AG09319 (cell line): ENCODE measurements around the gene FTHL17.

Experiments used
- DNase-seq: peaks from one replicate; pipeline ENCODE4 v3.0.0-alpha.2; 2010; ENCODE audit warnings: low read depth; ENCODE audit errors: extremely low read depth
- TF ChIP-seq, protein P1 (sequence below): IDR thresholded peaks from 2 replicates; pipeline ENCODE4 v1.5.1; 2011; ENCODE audit warnings: low read depth, mild to moderate bottlenecking, inconsistent platforms, low read length, moderate library complexity

The FTHL17 gene

DNA sequence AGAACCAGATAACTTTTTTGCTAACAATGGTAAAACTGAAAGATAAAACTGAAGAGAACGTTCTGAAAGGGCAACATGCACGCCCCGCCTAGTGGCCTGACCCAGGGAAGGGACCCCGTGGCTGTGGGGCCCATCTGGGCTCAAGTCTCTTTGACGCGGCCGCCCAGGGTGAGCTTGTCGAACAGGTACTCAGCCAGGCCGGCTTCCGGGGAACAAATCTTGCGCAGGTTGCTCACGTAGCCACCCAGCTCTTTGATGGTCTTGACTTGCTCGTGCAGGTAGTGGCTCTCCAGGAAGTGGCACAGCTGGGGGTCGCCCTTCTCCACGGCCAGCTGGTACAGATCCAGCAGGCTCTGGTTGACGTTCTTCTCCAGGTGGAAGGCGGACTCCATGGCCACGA lies 579 bp downstream of the FTHL17 start:
- DNase-seq = no peak
- TF ChIP-seq, protein P1, sequence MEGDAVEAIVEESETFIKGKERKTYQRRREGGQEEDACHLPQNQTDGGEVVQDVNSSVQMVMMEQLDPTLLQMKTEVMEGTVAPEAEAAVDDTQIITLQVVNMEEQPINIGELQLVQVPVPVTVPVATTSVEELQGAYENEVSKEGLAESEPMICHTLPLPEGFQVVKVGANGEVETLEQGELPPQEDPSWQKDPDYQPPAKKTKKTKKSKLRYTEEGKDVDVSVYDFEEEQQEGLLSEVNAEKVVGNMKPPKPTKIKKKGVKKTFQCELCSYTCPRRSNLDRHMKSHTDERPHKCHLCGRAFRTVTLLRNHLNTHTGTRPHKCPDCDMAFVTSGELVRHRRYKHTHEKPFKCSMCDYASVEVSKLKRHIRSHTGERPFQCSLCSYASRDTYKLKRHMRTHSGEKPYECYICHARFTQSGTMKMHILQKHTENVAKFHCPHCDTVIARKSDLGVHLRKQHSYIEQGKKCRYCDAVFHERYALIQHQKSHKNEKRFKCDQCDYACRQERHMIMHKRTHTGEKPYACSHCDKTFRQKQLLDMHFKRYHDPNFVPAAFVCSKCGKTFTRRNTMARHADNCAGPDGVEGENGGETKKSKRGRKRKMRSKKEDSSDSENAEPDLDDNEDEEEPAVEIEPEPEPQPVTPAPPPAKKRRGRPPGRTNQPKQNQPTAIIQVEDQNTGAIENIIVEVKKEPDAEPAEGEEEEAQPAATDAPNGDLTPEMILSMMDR = no peak

DNA sequence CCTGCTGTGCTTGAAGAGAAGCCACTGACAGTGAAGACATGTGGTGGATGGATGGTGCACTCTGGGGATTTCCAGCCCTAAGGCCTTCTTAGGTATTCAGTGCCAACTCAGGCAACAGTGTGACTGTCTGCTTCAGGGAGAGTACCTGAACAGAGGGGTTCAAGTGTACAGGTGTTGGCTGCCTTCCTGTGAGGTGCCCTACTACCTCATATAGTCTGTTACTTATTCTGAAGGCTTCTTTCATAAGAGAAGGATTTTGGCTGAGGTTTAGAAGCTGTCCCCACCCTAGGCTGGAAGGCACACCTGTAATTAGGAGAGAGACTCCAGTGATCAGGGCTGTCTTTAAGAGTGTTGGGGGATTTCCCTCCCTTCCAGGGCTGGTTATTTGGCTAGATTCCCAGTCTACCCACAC lies 1.8 kb downstream of the FTHL17 start:
- no peak for DNase-seq
- TF ChIP-seq, protein P1 = no peak

DNA sequence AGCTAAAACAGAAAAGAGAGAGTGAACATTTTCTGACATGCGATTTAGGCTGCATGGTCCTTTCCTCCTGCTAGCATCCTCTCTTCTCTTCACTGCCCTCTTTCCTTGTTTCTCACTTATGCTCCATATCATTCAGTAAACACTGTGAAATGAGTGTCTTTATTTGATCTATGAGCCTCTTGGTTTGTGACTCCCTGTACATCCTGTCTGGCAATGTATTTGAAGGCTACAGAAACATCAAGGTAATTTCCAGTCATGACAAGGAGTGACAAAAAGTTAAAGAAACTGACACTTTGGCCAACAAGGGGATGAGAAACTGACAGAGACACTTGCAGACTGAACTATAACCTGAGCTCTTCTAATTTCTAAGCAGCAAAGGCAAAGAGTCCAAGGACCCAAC lies 8.7 kb downstream of the FTHL17 start:
- TF ChIP-seq, protein P1 = no peak
- no peak for DNase-seq

DNA sequence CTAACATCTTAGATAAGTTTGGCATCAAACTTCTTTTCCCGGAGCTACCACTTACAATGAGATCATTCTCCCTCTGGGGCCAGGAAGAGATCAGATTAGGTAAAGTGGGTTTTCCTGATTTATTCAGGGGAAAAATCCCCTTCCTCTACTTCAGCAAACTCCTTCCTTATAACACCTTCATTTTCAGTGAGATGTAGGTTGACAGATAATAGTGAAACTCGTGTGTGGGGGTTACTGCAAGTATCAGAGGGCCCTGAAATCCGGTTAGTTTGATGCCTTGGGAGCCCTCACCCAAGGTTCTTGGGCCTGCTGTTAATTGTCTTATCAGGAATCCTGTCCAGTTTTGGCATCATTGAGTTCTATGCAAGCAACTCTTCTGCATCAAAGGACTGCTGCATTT lies 10.8 kb downstream of the FTHL17 start:
- DNase-seq = no peak
- TF ChIP-seq, protein P1 = no peak

DNA sequence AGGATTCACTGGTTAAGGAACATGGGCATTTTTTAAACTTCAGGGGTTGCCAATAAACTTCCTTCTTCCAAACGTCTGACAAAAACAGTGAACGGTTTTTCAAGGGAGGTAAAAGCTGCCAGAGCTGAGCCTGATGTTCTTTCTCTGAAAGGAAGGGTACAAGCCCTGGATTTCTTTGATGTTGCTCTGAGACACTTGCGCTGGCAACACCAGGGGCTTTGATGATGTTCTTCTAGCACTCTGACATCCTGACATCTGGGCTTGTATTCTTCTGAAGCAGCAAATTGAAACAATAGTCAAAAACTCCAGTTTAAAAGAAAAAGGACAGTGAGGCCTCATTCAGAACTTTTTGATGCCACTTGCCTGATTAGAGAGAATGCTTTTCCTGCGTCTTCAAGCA lies 11.8 kb downstream of the FTHL17 start:
- TF ChIP-seq, protein P1 = no peak
- no peak for DNase-seq

DNA sequence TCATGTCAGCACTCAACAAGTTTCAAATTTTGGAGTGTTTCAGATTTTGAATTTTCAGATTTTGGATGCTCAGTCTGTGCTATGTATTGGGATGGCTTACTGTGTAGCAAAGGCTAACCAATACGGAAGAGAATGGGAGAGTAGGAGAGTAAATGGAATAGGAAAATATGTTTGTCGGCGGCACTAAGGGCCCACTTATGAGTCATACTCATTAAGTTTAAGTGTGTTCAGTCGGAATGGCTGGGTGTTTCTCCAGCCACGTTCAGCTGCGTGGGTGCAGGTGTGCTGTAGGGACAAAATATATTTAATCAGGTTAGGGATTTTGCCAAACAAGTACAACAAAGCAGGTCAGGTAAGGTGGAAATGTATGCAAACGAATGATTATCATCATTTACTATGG lies 13.6 kb downstream of the FTHL17 start:
- TF ChIP-seq, protein P1 = no peak
- DNase-seq = no peak

DNA sequence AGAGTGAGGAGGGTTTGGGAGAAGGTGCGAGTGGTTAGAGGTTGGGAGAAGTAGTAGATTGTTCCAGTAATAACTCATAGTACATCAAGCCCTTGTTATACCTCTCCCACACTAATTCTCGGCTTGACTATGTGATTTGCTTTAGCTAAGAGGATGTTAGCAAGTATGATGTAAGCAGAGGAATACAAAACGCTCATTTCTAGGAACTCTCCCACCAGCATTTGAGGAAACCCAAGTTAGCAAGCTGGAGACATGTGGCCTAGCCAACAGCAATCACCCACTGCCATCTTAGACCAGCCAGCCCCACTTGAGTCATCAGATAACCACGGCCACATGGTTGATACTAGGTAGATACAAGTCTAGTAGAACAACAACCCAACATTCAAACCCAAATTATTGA lies 14.2 kb downstream of the FTHL17 start:
- no peak for DNase-seq
- TF ChIP-seq, protein P1 = no peak
